Right lobe of liver (tissue), 6 donors: ENCODE data around the gene TJP1. TPM values are rescaled to one million over a fixed set of nuclear protein-coding genes. Genes with fewer than 3 reads are reported as not detected.
A peak's percentile ranks its signal among the peaks of the same experiment; 100 is the strongest.
"Not testable (repeated sequence)": the region's sequence is repeated elsewhere in the genome, so short reads cannot be mapped to it uniquely, and the experiment has no call there.

Source experiments
- ATAC-seq, 4 donors: fragments of 200-7000 bp; cut with Tn5 transposase; one replicate each; pipeline ENCODE4 v1.9.1; 2020; ENCODE audit warnings: mild to moderate bottlenecking in 4 of 4, moderate library complexity in 4 of 4
- DNase-seq, 3 donors: peaks; one replicate each; pipeline ENCODE4 v3.0.0-alpha.2; 2020
- H3K27ac ChIP-seq, 3 donors: fragments of 200-600 bp; one replicate each; pipeline ENCODE4 v1.8.0; 2022
- H3K27me3 ChIP-seq, 2 donors: fragments of 200-600 bp; one replicate each; pipeline ENCODE4 v1.8.0; 2022
- H3K36me3 ChIP-seq, 4 donors: fragments of 200-600 bp; sonication (generic) in 1 of 4; one replicate each; pipeline versions ENCODE4 v1.5.1 to v1.8.0; 2017 to 2022; ENCODE audit warnings: control low read depth in 1 of 4
- H3K4me1 ChIP-seq, 4 donors: fragments of 200-600 bp; sonication (generic) in 1 of 4; one replicate each; pipeline versions ENCODE4 v1.5.1 to v1.8.0; 2017 to 2022; ENCODE audit warnings: control low read depth in 1 of 4
- H3K4me3 ChIP-seq, 3 donors: fragments of 200-600 bp; one replicate each; pipeline ENCODE4 v1.8.0; 2022
- H3K9me3 ChIP-seq, 4 donors: fragments of 200-600 bp; sonication (generic) in 1 of 4; one replicate each; pipeline versions ENCODE4 v1.5.1 to v1.8.0; 2017 to 2022; ENCODE audit warnings: control low read depth in 1 of 4
- CTCF ChIP-seq, 4 donors: fragments of 200-600 bp in 3 of 4; fragments of 450-650 bp in 1 of 4; IDR thresholded peaks; one replicate each; pipeline versions ENCODE4 v1.5.1 to v1.8.0; 2016 to 2022; ENCODE audit warnings: antibody characterized with exemption in 4 of 4, mild to moderate bottlenecking in 2 of 4
- POLR2A ChIP-seq: fragments of 450-650 bp; IDR thresholded peaks from one replicate; pipeline ENCODE4 v1.6.1; 2017; ENCODE audit warnings: antibody characterized with exemption, mild to moderate bottlenecking
- WGBS: methylation state at CpG from one replicate; pipeline ENCODE4 v1.1.6; 2018; ENCODE audit warnings: low coverage, low lambda C conversion rate; ENCODE audit not compliant: insufficient coverage; ENCODE audit errors: missing lambda C conversion rate; 5-methylcytosine and 5-hydroxymethylcytosine counted together
- intact Hi-C, 2 donors: fragments of 100-400 bp; cut with DNase I; formaldehyde crosslinking; loops; one replicate each; pipeline versions ENCODE4 v1.11.2 to v1.14.1; 2022
- total RNA-seq, 6 experiments: library from RNA; depleted of rRNA in 2 of 6; stranded (reverse); fragments of >200 nt in 2 of 6; fragmentation: NEBNext Ultra II Directional in 3 of 6; extraction: Animal tissue kit (Norgen Biotek cat#: 25700) in 3 of 6; gene quantifications; one replicate each; pipeline versions ENCODE4 v1.1.0 to v1.2.4, GENCODE V29; 2016 to 2023
- donor health status: DM: no; HTN: yes; CAD: no.
- donor health status: DM: no; HTN: no; CAD: no.
- donor health status: DM: no; HTN: no; CAD: no.
- donor health status: DM: no; HTN: yes; CAD: no.
- donor health status: DM: no; HTN: yes; CAD: no.

TJP1 gene
- total RNA-seq, 6 experiments from 2014 or later = 22.5 to 57.3 (median 35.9) TPM

DNA sequence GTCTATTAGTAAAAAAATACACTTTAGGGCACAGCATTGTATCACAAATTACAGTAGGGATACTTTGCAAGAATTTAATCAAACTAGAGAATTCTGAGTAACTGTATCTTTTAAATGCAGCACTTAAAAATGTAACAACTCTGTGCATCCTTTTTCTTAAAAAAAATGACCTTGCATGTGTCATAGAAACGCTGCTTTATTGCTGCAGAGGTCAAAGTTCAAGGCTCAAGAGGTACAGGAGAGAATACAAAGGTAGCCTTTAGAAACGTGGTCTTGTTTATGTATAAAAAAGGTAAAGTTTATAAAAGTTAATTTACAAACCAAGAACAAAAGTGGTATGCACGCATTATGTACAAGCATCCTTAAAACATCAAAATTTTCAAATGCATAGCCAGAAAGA is 122.0 kb downstream of the TJP1 start:
- no peaks in the 10 kb centered on the region for H3K27me3 ChIP-seq
- peak overlapping the region in 1 of 3 donors; percentile 38 for H3K27ac ChIP-seq
- no peaks in the 10 kb centered on the region for H3K9me3 ChIP-seq
- DNase-seq (no peak), ATAC-seq (no peak)
- 23% methylated on average over 3 of the region's 3 CpGs for WGBS
- H3K4me3 ChIP-seq = no peak overlapping the region
- TF ChIP-seq CTCF (IDR thresholded peaks at IDR 0.05) = no peak
- TF ChIP-seq POLR2A = no peak
- intact Hi-C loops = no loop called here
- peaks cover 0 to 48% (median 15%) of the 10 kb centered on the region in 4 donors for H3K4me1 ChIP-seq
- H3K36me3 ChIP-seq = peaks cover 0 to 23% (median 1%) of the 10 kb centered on the region in 4 donors

- ATAC-seq (no peak), DNase-seq (no peak)
- H3K4me3 ChIP-seq = no peak overlapping the region
- intact Hi-C loops = no loop called here
- H3K27me3 ChIP-seq = no peaks in the 10 kb centered on the region
- WGBS = 79% methylated on average over 7 of the region's 8 CpGs
- peaks cover 0 to 18% (median 0%) of the 10 kb centered on the region in 4 donors for H3K36me3 ChIP-seq
- H3K27ac ChIP-seq = peak overlapping the region in 1 of 3 donors; percentile 5
- TF ChIP-seq CTCF (IDR thresholded peaks at IDR 0.05) (no peak), POLR2A (no peak)
- H3K9me3 ChIP-seq = no peaks in the 10 kb centered on the region
- H3K4me1 ChIP-seq = peaks cover 0 to 48% (median 15%) of the 10 kb centered on the region in 4 donors
Observed at GRCh38 chr15:29699791-29700190, 122.5 kb downstream of the TJP1 start.

DNA sequence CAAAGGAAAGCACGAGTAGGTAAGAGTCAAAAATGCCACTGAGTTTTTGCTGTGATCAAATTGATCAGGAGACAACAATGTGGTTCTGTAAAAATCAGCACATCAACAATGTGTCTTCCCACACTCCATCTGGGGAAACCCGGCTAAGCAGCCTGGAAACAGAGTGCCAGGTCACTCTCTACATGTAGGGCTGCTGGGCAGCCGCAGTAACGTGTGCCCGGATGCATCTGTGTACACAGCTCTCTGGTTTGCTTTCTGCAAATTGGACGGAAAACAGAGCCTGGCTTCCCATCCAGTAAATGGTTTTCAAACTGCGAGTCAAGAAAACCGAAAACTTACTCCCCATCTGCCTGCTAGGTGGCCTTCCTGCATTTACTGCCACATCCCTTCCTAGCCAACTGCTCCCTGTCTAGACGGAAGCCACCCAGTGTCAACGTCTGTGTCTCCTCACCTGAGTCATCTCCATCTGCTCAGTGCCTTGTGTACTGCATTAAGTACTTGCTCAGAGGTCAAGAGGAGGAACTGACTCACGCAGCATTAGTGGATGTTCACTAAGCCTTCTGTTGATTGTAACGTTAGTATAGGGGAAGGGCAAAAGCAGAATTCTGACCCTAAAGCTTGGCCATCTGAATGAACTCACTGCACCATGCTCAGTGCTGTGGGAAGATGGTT is 124.1 kb downstream of the TJP1 start:
- peak overlapping the region in 1 of 3 donors; percentile 18 for H3K27ac ChIP-seq
- WGBS = 29% methylated on average over 11 of the region's 12 CpGs
- peaks cover 0 to 2% (median 0%) of the 10 kb centered on the region in 4 donors for H3K36me3 ChIP-seq
- intact Hi-C loops = no loop called here
- TF ChIP-seq CTCF (IDR thresholded peaks at IDR 0.05) (no peak), POLR2A (no peak)
- no peaks in the 10 kb centered on the region for H3K27me3 ChIP-seq
- no peak overlapping the region for H3K4me3 ChIP-seq
- H3K4me1 ChIP-seq = peaks cover 0 to 48% (median 15%) of the 10 kb centered on the region in 4 donors
- ATAC-seq (peak; percentile 65 to 81 (median 75)), DNase-seq (peak in 1 of 3 donors; percentile 69)
- H3K9me3 ChIP-seq = no peaks in the 10 kb centered on the region

GRCh38 chr15:29696950-29697738 is 125.1 kb downstream of the TJP1 start:
- intact Hi-C loops = no loop called here
- ATAC-seq (no peak), DNase-seq (no peak)
- 74% methylated on average over 8 of the region's 15 CpGs for WGBS
- no peak overlapping the region for H3K27ac ChIP-seq
- H3K27me3 ChIP-seq = no peaks in the 10 kb centered on the region
- peaks cover 0 to 42% (median 11%) of the 10 kb centered on the region in 4 donors for H3K4me1 ChIP-seq
- no peak overlapping the region for H3K4me3 ChIP-seq
- H3K9me3 ChIP-seq = no peaks in the 10 kb centered on the region
- TF ChIP-seq POLR2A (no peak), CTCF (IDR thresholded peaks at IDR 0.05) (no peak)
- no peaks in the 10 kb centered on the region for H3K36me3 ChIP-seq

DNA sequence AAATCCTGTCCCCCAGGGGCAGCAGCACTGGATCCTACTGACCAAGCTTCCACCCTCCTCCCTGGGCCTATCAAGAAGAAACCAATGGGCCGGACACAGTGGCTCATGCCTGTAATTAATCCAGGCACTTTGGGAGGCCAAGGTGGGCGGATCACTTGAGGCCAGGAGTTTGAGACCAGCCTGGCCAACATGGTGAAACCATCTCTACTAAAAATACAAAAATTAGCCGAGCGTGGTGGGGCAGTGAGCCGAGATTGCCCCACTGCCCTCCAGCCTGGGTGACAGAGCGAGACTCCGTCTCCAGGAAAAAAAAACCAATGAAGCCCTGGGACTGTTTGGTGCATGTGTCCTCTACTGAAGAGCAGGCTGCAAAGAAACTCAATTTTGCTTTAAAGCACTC is 125.8 kb downstream of the TJP1 start:
- H3K36me3 ChIP-seq, ATAC-seq, intact Hi-C loops, H3K27me3 ChIP-seq, DNase-seq, H3K27ac ChIP-seq, H3K9me3 ChIP-seq, H3K4me3 ChIP-seq: not testable (repeated sequence)
- WGBS = 90% methylated on average over 2 of the region's 7 CpGs
- peaks cover 0 to 40% (median 9%) of the 10 kb centered on the region in 4 donors for H3K4me1 ChIP-seq
